Neuron (in vitro differentiated cells): ENCODE data around the gene SLC16A6.
A peak's percentile ranks its signal among the peaks of the same experiment; 100 is the strongest.
"Not testable (repeated sequence)": the region's sequence is repeated elsewhere in the genome, so short reads cannot be mapped to it uniquely, and the experiment has no call there.

Experiments used
- H2AFZ ChIP-seq: one replicate; pipeline ENCODE4 v1.6.1; 2013; ENCODE audit warnings: low read depth, mild to moderate bottlenecking, inconsistent platforms, low read length, moderate library complexity
- H3K27me3 ChIP-seq: one replicate; pipeline ENCODE4 v1.6.1; 2013; ENCODE audit warnings: low read length; ENCODE audit not compliant: insufficient read depth
- H3K36me3 ChIP-seq: one replicate; pipeline ENCODE4 v1.6.1; 2013; ENCODE audit warnings: low read length; ENCODE audit not compliant: insufficient read depth
- H3K4me1 ChIP-seq: one replicate; pipeline ENCODE4 v1.6.1; 2013; ENCODE audit warnings: low read length; ENCODE audit not compliant: insufficient read depth
- H3K4me3 ChIP-seq: 2 replicates; pipeline ENCODE4 v1.5.1; 2013; ENCODE audit warnings: mild to moderate bottlenecking, low read length, moderate library complexity
- H3K9me3 ChIP-seq: one replicate; pipeline ENCODE4 v1.6.1; 2013; ENCODE audit warnings: low read length

The SLC16A6 gene

DNA sequence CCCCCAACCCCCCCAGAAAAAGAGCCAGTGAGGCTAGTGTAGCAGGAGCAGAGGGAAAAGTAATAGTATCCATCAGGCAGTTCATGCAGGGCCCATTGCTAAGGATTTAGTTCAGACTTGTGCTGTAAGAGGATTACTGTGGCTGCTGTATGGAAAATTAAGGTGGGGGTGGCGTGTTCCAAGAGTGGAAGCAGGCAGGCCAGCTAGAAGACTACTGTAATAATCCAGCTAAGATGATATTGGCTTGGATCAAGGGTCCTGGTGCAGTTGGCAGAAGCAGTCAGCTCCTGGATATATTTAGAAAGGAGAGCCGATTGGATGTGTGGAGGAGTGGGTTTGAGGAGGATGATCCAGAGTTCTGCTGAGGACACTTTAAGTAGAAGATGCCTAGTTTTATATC is 28.5 kb downstream of the SLC16A6 start:
- H2AFZ ChIP-seq, H3K9me3 ChIP-seq, H3K36me3 ChIP-seq, H3K4me1 ChIP-seq, H3K27me3 ChIP-seq, H3K4me3 ChIP-seq: not testable (repeated sequence)

DNA sequence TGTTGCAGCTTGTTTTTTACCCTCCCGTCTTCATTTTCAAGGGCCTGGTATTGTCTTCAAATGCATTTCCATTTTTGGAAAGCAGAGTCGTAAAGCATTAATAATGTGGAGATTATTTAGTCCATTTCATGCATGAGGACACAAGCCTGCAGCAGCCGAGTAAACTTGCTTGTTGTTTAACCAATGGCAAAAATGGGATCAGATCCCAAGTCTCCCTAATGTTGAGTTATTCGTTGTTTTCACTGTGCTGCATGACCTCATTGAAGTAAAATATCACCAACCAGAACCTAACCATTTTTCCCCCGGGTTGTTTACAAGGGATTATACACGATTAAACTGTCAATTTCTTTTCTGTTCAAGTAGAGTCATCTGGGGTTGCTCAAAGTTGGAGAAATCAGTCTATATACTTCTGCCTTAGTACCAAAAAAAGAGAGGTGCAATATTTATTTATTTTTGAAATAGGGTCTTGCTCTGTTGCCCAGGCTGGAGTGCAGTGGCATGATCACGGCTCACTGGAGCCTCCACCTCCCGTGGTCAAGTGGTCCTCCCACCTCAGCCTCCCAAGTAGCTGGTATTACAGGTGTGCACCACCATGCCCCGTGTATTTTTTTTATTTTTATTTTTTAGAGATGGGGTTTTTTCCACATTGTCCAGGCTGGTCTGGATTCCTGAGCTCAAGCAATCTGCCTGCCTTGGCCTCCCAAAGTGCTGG is 30.7 kb downstream of the SLC16A6 start:
- peaks cover 2% of the 10 kb centered on the region for H3K4me1 ChIP-seq
- H3K27me3 ChIP-seq = no peaks in the 10 kb centered on the region
- no peak overlapping the region for H2AFZ ChIP-seq
- no peak overlapping the region for H3K4me3 ChIP-seq
- H3K9me3 ChIP-seq = no peaks in the 10 kb centered on the region
- peaks cover 19% of the 10 kb centered on the region for H3K36me3 ChIP-seq

DNA sequence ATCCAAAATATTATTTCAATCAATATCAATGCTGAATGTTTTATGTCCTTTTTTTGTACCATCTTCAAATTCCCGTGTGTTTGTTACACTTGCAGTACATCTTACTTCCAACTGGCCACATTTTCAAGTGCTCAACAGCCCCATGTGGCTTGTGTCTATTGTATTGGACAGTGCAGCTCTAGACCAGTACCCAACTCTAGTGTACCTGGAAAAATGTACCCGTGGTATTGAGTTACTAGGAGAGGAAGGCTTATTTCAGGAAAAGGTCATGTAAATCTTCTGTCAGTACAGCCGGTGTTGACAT is 31.3 kb downstream of the SLC16A6 start:
- not testable (repeated sequence) for H3K4me1 ChIP-seq, H3K9me3 ChIP-seq, H2AFZ ChIP-seq, H3K27me3 ChIP-seq
- H3K36me3 ChIP-seq = peaks cover 25% of the 10 kb centered on the region
- peak overlapping the region; percentile 16 for H3K4me3 ChIP-seq

DNA sequence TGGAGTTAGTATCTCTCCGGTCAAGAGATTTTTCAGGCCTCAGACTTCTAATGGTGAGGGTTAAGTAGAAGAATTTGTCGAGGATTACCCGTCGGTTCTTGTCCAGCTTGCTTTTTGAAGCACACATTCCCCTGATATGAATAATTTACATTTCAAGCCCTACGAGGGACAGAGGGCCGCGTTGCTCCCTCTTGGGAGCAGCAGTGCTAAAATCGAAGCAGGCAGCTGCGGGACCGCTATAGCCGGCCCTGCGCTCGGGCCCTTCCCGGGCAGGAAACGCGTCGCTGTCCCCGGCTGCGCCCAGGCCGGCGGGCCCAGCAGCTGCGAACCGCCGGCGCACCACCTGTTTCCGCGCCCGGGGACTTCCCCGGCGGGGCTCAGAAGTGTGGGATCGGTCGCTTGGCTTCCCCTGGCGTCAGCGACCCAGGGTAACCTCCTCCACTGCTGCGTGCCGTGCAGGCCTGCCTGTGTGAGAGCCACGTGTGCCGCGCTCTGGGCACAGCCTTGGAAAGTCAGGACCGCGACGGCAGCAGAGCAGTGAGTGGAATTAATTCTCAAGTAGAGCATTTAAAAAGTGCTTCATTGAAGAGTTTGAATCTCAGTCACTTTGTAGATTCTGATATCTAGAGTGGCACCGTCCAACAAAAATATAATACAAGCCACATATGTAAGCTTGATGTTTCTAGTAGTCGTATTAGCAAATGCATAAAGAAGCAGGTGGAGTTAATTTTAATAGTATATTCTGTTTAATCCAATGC is 31.9 kb downstream of the SLC16A6 start:
- not testable (repeated sequence) for H3K4me1 ChIP-seq, H3K9me3 ChIP-seq, H2AFZ ChIP-seq, H3K27me3 ChIP-seq
- Histone ChIP-seq H3K4me3 (peak overlapping the region; percentile 16), H3K36me3 (peaks cover 30% of the 10 kb centered on the region)

DNA sequence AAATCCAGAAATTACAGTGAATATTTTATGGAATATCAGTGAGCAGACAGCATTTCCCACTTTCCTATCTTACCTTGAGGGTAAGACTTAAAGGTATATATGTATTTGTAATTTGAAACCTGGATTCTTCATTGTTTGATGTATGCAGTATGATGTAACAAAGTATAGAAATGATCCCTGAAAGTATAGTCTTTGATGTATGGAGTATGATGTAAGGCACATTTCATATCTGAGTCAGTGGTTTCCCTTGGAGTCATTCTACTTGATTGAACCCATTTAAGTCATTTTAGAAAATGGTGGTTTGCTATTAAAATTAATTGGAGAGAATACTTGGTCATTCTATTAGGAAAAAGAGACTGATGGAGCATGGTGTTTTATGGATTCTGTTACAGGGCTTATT is 33.0 kb downstream of the SLC16A6 start:
- H2AFZ ChIP-seq = no peak overlapping the region
- peaks cover 2% of the 10 kb centered on the region for H3K4me1 ChIP-seq
- peaks cover 38% of the 10 kb centered on the region for H3K36me3 ChIP-seq
- no peaks in the 10 kb centered on the region for H3K27me3 ChIP-seq
- H3K9me3 ChIP-seq = no peaks in the 10 kb centered on the region
- no peak overlapping the region for H3K4me3 ChIP-seq

DNA sequence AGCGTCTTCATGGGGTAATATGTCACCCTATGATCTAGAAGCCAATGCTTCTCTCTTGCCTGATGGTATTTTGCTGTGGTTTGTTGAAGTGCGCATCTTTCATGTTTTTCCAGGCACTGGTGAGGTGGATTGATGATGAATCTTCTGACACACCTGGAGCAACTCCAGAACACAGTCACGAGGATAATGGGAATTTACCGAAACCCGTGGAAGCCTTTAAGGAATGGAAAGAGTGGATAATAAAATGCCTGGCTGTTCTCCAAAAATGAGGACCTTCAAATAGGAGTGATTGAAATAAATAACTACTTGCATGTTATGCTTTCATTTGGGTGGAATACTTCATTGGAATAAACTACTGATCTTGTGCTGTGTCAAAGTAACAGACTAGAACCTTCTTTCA is 34.2 kb downstream of the SLC16A6 start:
- H3K27me3 ChIP-seq, H3K4me3 ChIP-seq: not testable (repeated sequence)
- H3K36me3 ChIP-seq = peaks cover 48% of the 10 kb centered on the region

DNA sequence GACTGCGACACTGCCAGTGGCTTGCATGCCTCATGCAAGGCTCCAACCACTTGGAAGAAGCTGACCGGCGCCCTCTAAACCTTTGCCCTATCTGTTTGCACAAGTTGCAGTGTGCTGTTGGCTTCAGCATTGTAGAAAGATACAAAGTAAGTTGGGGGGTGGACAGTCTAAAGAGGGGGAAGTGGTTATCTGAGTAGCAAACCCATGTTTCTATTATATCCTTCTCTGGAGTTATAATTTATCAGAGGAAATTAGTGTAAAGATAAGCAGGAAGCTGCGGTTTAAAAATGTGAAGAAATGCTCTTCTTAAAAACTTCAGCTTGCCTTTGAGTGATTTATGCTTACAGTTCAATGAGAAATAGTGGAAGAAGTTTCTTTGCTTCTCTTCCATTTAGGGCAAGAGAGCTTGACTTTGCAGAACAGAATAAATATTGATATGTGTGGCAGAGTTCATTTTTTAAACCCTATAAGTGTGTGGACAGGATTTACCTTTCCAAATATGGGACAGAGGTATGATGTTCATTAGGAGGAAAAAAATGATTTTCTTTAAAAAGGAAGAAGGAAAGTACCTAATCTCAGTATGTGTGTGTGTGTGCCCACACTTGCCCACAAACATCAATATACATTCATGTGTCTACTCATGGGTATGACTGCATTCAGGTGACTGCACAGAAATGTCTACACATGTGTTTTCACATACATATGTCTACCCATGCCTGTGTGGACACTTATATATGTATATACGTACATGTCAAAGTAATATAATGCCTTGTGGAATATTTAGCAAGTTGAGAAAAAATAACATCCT is 35.0 kb downstream of the SLC16A6 start:
- no peak overlapping the region for H2AFZ ChIP-seq
- peaks cover 53% of the 10 kb centered on the region for H3K36me3 ChIP-seq
- H3K27me3 ChIP-seq = no peaks in the 10 kb centered on the region
- H3K9me3 ChIP-seq = no peaks in the 10 kb centered on the region
- no peak overlapping the region for H3K4me3 ChIP-seq
- H3K4me1 ChIP-seq = peaks cover 2% of the 10 kb centered on the region

More for the DNA sequence above, 34.2 kb downstream of the SLC16A6 start:
- H3K4me1 ChIP-seq, H3K9me3 ChIP-seq, H2AFZ ChIP-seq: not testable (repeated sequence)

DNA sequence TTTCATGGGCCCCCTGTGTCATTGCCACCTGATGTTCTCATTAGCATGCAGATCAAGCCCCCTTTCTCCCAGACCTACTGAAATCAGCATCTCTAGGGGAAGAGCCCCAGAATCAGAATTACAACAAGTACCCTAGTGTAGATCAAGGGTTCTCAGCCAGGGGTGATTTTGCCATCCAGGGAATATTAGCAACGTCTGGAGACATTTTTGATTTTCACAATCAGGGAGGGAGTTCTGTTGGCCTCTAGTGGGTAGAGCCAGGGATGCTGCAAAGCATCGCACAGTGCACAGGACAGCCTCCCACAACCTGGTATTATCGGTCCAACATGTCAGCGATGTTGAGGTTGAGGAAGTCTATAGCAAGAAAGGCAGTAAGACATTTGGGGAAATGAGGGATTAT is 35.8 kb downstream of the SLC16A6 start:
- Histone ChIP-seq H3K4me3 (no peak overlapping the region), H2AFZ (no peak overlapping the region), H3K27me3 (no peaks in the 10 kb centered on the region), H3K36me3 (peaks cover 60% of the 10 kb centered on the region), H3K4me1 (peaks cover 2% of the 10 kb centered on the region), H3K9me3 (no peaks in the 10 kb centered on the region)

DNA sequence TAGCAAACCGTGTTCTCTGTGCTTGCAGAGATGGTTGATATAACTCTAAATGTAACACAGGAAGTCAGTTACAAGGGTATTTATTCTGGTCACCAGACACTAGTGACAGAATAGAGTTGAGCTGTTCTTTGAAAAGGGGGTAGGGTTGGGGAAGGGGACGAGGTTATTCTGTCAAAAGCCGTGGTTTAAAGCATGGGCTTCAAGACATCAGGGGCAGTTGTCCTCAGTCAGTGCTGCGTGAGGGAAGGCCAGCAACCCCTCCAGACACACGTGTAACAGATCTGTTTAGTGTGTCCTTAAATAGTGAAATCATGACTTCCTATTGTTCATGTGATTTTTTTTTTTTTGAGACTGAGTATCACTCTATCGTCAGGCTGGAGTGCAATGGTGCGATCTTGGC is 37.5 kb downstream of the SLC16A6 start:
- H3K4me3 ChIP-seq, H3K27me3 ChIP-seq, H3K9me3 ChIP-seq, H2AFZ ChIP-seq: not testable (repeated sequence)
- Histone ChIP-seq H3K36me3 (peaks cover 63% of the 10 kb centered on the region), H3K4me1 (peaks cover 13% of the 10 kb centered on the region)

DNA sequence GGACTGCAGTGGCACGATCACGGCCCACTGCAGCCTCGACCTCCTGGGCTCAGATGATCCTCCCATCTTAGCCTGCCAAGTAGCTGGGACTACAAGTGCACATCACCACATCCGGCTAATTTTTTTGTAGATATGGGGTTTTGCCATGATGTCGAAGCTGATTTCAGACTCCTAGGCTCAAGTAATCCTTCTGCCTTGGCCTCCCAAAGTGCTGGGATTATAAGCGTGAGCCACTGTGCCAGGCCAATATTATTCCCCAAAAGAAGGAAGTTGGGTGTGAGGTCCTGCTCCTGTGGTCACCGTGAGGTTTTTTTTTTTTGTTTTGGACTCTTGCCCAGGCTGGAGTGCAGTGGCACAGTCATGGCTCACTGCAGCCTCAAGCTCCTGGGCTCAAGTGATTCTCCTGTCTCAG is 41.6 kb downstream of the SLC16A6 start:
- Histone ChIP-seq H3K36me3 (peaks cover 36% of the 10 kb centered on the region), H3K4me1 (peaks cover 18% of the 10 kb centered on the region), H3K4me3 (peak overlapping the region; percentile 96), H2AFZ (no peak overlapping the region), H3K27me3 (no peaks in the 10 kb centered on the region), H3K9me3 (no peaks in the 10 kb centered on the region)

DNA sequence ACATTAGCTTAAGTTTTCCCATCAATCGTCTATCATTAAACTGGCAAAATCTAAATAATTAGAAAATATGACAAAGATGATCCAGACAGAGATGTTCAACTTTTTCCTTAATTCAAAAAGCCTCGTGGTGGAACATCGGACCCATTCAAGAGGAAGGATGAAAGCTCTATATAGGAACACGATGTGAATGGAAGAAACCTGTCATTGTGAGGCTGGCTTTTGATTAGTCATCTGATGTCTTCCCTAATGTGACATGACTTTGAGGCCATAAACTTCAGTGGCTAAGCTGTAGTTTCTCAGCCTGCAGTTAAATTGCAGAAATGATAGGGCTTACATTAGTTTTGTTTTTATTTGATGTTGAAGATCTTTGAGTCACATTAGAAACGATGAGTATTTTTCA is 42.0 kb downstream of the SLC16A6 start:
- no peaks in the 10 kb centered on the region for H3K27me3 ChIP-seq
- H2AFZ ChIP-seq = no peak overlapping the region
- H3K36me3 ChIP-seq = peaks cover 31% of the 10 kb centered on the region
- H3K4me3 ChIP-seq = peak overlapping the region; percentile 96
- H3K9me3 ChIP-seq = no peaks in the 10 kb centered on the region
- peaks cover 18% of the 10 kb centered on the region for H3K4me1 ChIP-seq

DNA sequence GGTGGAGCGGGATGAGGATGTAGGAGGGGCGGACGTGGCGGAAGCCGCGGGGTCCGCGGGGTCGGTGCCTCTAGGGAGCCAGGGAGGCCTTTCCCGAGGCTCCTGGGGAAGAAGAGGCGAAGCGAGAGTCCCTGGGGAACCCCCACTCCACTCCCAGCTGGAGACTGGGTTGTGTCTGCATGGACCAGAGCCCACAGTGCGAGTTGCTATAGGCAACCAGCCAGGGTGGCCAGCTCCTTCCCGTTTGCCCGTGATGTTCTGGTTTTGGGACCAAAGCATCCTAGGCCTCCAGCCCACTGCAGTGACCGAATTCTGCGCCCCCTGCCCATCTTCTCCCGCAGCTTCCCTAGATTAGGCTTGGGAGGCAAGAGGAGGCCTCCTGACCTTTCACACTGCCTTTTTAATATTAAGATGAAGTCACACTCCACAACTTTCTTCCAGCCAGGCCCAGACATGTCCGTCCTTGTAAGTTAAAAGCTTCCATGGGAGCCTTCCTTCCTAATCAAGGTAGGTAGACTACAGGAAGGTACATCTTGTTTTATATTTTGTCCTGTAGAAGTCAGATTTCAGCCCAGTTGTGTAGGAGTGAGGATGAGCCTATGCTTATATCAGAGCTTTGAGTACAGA is 42.6 kb downstream of the SLC16A6 start:
- Histone ChIP-seq H3K9me3 (no peaks in the 10 kb centered on the region), H3K36me3 (peaks cover 27% of the 10 kb centered on the region), H3K27me3 (no peaks in the 10 kb centered on the region), H3K4me3 (peak overlapping the region; percentile 96), H2AFZ (no peak overlapping the region), H3K4me1 (peaks cover 18% of the 10 kb centered on the region)
